ENCODE measurements around the gene FAM171A2. TPM values are rescaled to one million over a fixed set of nuclear protein-coding genes. Genes with fewer than 3 reads are reported as not detected.

The FAM171A2 gene
- polyA plus RNA-seq, 3 donors = not detected

- DNase-seq = peak in 1 of 3 donors; percentile 44
- H3K4me1 ChIP-seq (ENCODE audit: control insufficient read depth in 1 of 2, insufficient read depth in 2 of 2, low read length in 2 of 2) = peaks cover 29 to 39% of the 10 kb centered on the region in 2 donors
- TF ChIP-seq CTCF (IDR thresholded peaks at IDR 0.05) = no peak
- no peaks in the 10 kb centered on the region for H3K9me3 ChIP-seq (replicated peaks in 1 of 2; ENCODE audit: control insufficient read depth in 1 of 2, insufficient read depth in 1 of 2, low read length in 2 of 2)
- H4K20me1 ChIP-seq (ENCODE audit: insufficient read depth, low read length) = no peaks in the 10 kb centered on the region
- H3K4me2 ChIP-seq (replicated peaks; ENCODE audit: extremely low read depth, low read length, poor library complexity, severe bottlenecking) = peak overlapping the region; percentile 94
- WGBS (ENCODE audit: insufficient coverage) = 2% methylated on average over 38 of the region's 38 CpGs
- peak overlapping the region; percentile 85 to 87 for H3K4me3 Mint-ChIP-seq
- peak overlapping the region; percentile 82 for H2AFZ ChIP-seq (ENCODE audit: insufficient read depth, low read depth, low read length, poor library complexity, severe bottlenecking)
- peaks cover 33% of the 10 kb centered on the region for H3K4me1 Mint-ChIP-seq
- H3K36me3 ChIP-seq (replicated peaks in 1 of 2; ENCODE audit: control insufficient read depth in 1 of 2, insufficient read depth in 2 of 2, low read length in 2 of 2) = peaks cover 27 to 34% of the 10 kb centered on the region in 2 donors
- H3K9me3 Mint-ChIP-seq = peaks cover 0 to 1% (median 0%) of the 10 kb centered on the region in 7 donors
- peaks cover 31 to 35% of the 10 kb centered on the region in 2 donors for H3K36me3 Mint-ChIP-seq
- H3K4me3 ChIP-seq (replicated peaks in 1 of 3; ENCODE audit: low read depth in 2 of 3, low read length in 3 of 3) = peak overlapping the region; percentile 47 to 85 (median 47)
- intact Hi-C loops (cut with micrococcal nuclease) = loop anchor here (2.0 to 10.0 kb wide), 4 partner anchors 21 to 199 kb away; partner anchors contain the start of genes UBTF (in 2 of the 2), FAM171A2 (in 1 of the 2), GRN (in 1 of the 2) and HDAC5 (in 1 of the 2)
- H3K79me2 ChIP-seq (ENCODE audit: insufficient read depth, low read length) = peaks cover 6% of the 10 kb centered on the region
- peak overlapping the region in 1 of 2 donors; percentile 87 for H3K27ac ChIP-seq (ENCODE audit: low read depth in 1 of 2, low read length in 2 of 2)
- peak overlapping the region; percentile 72 for H3K9ac ChIP-seq (ENCODE audit: insufficient read depth, low read length, poor library complexity, severe bottlenecking)
- peaks cover 0 to 2% (median 0%) of the 10 kb centered on the region in 3 donors for H3K27me3 Mint-ChIP-seq (ENCODE audit: low read depth in 3 of 3)
- no peaks in the 10 kb centered on the region for H3K27me3 ChIP-seq (ENCODE audit: control insufficient read depth in 2 of 2, insufficient read depth in 2 of 2, low read length in 2 of 2)
- peak overlapping the region in 4 of 7 donors; percentile 51 to 85 (median 69) for H3K27ac Mint-ChIP-seq
Observed at GRCh38 chr17:44324092-44324570, 39.5 kb downstream of the FAM171A2 start.

GRCh38 chr17:44323359-44324091 is 40.1 kb downstream of the FAM171A2 start:
- TF ChIP-seq CTCF (IDR thresholded peaks at IDR 0.05) = no peak
- Mint-ChIP-seq H3K4me1 (peaks cover 30% of the 10 kb centered on the region), H3K27me3 (ENCODE audit: low read depth in 3 of 3) (peaks cover under 1 to 2% (median 1%) of the 10 kb centered on the region in 3 donors), H3K9me3 (no peaks in the 10 kb centered on the region), H3K36me3 (peaks cover 31 to 37% of the 10 kb centered on the region in 2 donors), H3K4me3 (peak overlapping the region; percentile 85 to 87), H3K27ac (peak overlapping the region in 3 of 7 donors; percentile 48 to 69 (median 51))
- H3K79me2 ChIP-seq (ENCODE audit: insufficient read depth, low read length) = peaks cover 6% of the 10 kb centered on the region
- peaks cover 27 to 34% of the 10 kb centered on the region in 2 donors for H3K36me3 ChIP-seq (replicated peaks in 1 of 2; ENCODE audit: control insufficient read depth in 1 of 2, insufficient read depth in 2 of 2, low read length in 2 of 2)
- DNase-seq = no peak
- H4K20me1 ChIP-seq (ENCODE audit: insufficient read depth, low read length) = no peaks in the 10 kb centered on the region
- 75% methylated on average over 18 of the region's 27 CpGs for WGBS (ENCODE audit: insufficient coverage)
- peak overlapping the region; percentile 94 for H3K4me2 ChIP-seq (replicated peaks; ENCODE audit: extremely low read depth, low read length, poor library complexity, severe bottlenecking)
- no peak overlapping the region for H2AFZ ChIP-seq (ENCODE audit: insufficient read depth, low read depth, low read length, poor library complexity, severe bottlenecking)
- peak overlapping the region; percentile 47 to 85 (median 47) for H3K4me3 ChIP-seq (replicated peaks in 1 of 3; ENCODE audit: low read depth in 2 of 3, low read length in 3 of 3)
- H3K4me1 ChIP-seq (ENCODE audit: control insufficient read depth in 1 of 2, insufficient read depth in 2 of 2, low read length in 2 of 2) = peaks cover 29 to 35% of the 10 kb centered on the region in 2 donors
- no peak overlapping the region for H3K27ac ChIP-seq (ENCODE audit: low read depth in 1 of 2, low read length in 2 of 2)
- H3K9ac ChIP-seq (ENCODE audit: insufficient read depth, low read length, poor library complexity, severe bottlenecking) = no peak overlapping the region
- intact Hi-C loops (cut with micrococcal nuclease) = loop anchor here (2.0 to 10.0 kb wide), 4 partner anchors 21 to 199 kb away; partner anchors contain the start of genes UBTF (in 2 of the 2), FAM171A2 (in 1 of the 2), GRN (in 1 of the 2) and HDAC5 (in 1 of the 2)
- peaks cover 0 to under 1% of the 10 kb centered on the region in 2 donors for H3K27me3 ChIP-seq (ENCODE audit: control insufficient read depth in 2 of 2, insufficient read depth in 2 of 2, low read length in 2 of 2)
- no peaks in the 10 kb centered on the region for H3K9me3 ChIP-seq (replicated peaks in 1 of 2; ENCODE audit: control insufficient read depth in 1 of 2, insufficient read depth in 1 of 2, low read length in 2 of 2)

All from CD14-positive monocyte (primary cell).